Spleen (tissue), 11 donors: ENCODE measurements around the gene OBSCN. TPM values are rescaled to one million over a fixed set of nuclear protein-coding genes. Genes with fewer than 3 reads are reported as not detected.

Experiments used
- DNase-seq: peaks from one replicate; pipeline ENCODE4 v3.0.0-alpha.2; 2020
- H3K27ac ChIP-seq, 8 donors: fragments of 200-600 bp; sonication (generic) in 7 of 8; 1 replicate in 4 of 8; 2 replicates in 4 of 8; pipeline versions ENCODE4 v1.5.0 to v1.8.0; 2016 to 2021; ENCODE audit warnings: inconsistent platforms in 4 of 8, mild to moderate bottlenecking in 4 of 8, moderate library complexity in 1 of 8
- H3K27me3 ChIP-seq, 7 donors: fragments of 200-600 bp; sonication (generic) in 6 of 7; replicated peaks in 1 of 7; 1 replicate in 4 of 7; 2 replicates in 3 of 7; pipeline versions ENCODE4 v1.5.0 to v1.8.0; 2016 to 2021; ENCODE audit warnings: inconsistent platforms in 3 of 7, mild to moderate bottlenecking in 1 of 7
- H3K36me3 ChIP-seq, 6 donors: fragments of 200-600 bp; sonication (generic) in 5 of 6; 1 replicate in 4 of 6; 2 replicates in 2 of 6; pipeline versions ENCODE4 v1.5.0 to v1.8.0; 2016 to 2021; ENCODE audit warnings: inconsistent platforms in 2 of 6
- H3K4me1 ChIP-seq, 6 donors: fragments of 200-600 bp; sonication (generic) in 5 of 6; 1 replicate in 3 of 6; 2 replicates in 3 of 6; pipeline versions ENCODE4 v1.5.0 to v1.8.0; 2016 to 2021; ENCODE audit warnings: inconsistent platforms in 3 of 6
- H3K4me3 ChIP-seq, 8 donors: fragments of 200-600 bp; sonication (generic) in 7 of 8; 1 replicate in 4 of 8; 2 replicates in 4 of 8; pipeline versions ENCODE4 v1.5.0 to v1.8.0; 2016 to 2021; ENCODE audit warnings: inconsistent platforms in 4 of 8, mild to moderate bottlenecking in 4 of 8, moderate library complexity in 2 of 8
- H3K9me3 ChIP-seq, 8 donors: fragments of 200-600 bp; sonication (generic) in 7 of 8; 1 replicate in 4 of 8; 2 replicates in 4 of 8; pipeline versions ENCODE4 v1.5.0 to v1.8.0; 2016 to 2021; ENCODE audit warnings: inconsistent platforms in 4 of 8
- POLR2A ChIP-seq, 3 donors: fragments of 450-650 bp; IDR thresholded peaks; one replicate each; pipeline ENCODE4 v1.5.1; 2017; ENCODE audit warnings: antibody characterized with exemption in 3 of 3, mild to moderate bottlenecking in 1 of 3
- POLR2AphosphoS5 ChIP-seq, 3 donors: sonication (generic); formaldehyde crosslinking; IDR thresholded peaks; one replicate each; pipeline ENCODE4 v1.5.1; 2017; ENCODE audit warnings: antibody characterized with exemption in 3 of 3
- WGBS, 5 donors: extraction: QIAGEN DNeasy Blood & Tissue Kit in 3 of 5; methylation state at CpG; one replicate each; pipeline versions ENCODE4 v1.1.5 to v1.1.7; 2013 to 2018; 5-methylcytosine and 5-hydroxymethylcytosine counted together
- intact Hi-C: fragments of 100-400 bp; cut with DNase I; formaldehyde crosslinking; loops from one replicate; pipeline ENCODE4 v1.15.0; 2023; ENCODE audit warnings: low total_unique reads
- polyA plus RNA-seq, 3 donors: library from polyadenylated mRNA; stranded (reverse); fragments of 200-250 nt; gene quantifications; one replicate each; pipeline ENCODE4 v1.2.1, GENCODE V29; 2013
- total RNA-seq, 7 donors: library from RNA; depleted of rRNA in 3 of 7; stranded (reverse); fragments of >200 nt in 3 of 7; fragmentation: NEBNext Ultra II Directional in 4 of 7; extraction: Animal tissue kit (Norgen Biotek cat#: 25700) in 4 of 7; gene quantifications; one replicate each; pipeline versions ENCODE4 v1.1.0 to v1.2.1, GENCODE V29; 2016 to 2021
- TF ChIP-seq, protein P1 (sequence below), 11 experiments: fragments of 200-600 bp in 7 of 11; fragments of 450-650 bp in 4 of 11; sonication (generic) in 4 of 11; IDR thresholded peaks in 8 of 11; conservative IDR thresholded peaks in 3 of 11; 1 replicate in 7 of 11; 2 replicates in 4 of 11; pipeline versions ENCODE4 v1.4.0 to v1.8.0; 2016 to 2021; ENCODE audit warnings: antibody characterized with exemption in 11 of 11, inconsistent platforms in 4 of 11, mild to moderate bottlenecking in 1 of 11
- donor health status: healthy with polysubstance abuse.
- donor health status: DM: no; HTN: no; CAD: no; lungs with moderate emphysema.
- donor health status: DM: no; HTN: no; CAD: no.
- donor health status: Bipolar disorder and iron deficiency.
- donor health status: healthy.
- donor health status: DM: no; HTN: no; CAD: no.
- donor health status: DM: yes; HTN: yes; CAD: no.

The OBSCN gene
- total and polyA plus RNA-seq, 10 donors, result 12.6 to 71.7 (median 41.9) TPM

DNA sequence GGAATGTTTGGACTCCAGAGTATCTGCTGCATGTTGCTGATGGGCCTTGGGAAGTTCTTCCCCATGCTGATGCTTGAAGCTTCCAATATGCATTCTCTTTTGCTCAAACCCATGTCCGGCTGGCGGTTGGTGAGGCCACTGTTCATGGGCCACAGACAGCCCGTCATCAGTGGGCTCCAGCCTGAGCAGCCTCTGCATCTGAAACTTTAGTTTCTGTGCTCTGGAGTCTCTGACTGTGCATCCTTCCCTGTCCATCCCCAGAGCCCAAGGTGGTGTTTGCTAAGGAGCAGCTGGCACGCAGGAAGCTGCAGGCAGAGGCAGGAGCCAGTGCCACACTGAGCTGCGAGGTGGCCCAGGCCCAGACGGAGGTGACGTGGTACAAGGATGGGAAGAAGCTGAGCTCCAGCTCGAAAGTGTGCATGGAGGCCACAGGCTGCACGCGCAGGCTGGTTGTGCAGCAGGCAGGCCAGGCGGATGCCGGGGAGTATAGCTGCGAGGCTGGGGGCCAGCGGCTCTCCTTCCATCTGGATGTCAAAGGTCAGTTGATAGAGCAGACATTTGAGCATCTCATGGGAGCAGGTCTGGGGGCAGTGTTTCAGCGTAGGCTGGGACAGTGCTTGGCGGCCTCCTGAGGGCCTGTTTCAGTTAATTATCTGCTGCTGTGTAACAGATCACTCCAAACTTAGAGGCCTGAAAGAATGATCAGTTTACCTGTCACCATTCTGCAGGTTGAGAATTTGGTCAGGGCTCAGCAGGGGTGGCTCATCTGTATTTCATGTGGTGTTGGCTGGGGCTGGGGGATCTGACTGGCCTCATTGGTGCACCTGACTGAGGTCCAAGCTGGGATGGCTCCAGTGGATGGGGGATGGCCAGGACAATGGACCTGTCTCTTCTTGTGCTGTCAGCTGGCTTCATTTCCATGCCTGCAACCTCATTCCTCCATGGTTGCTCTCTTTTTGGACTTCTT is 16.6 kb downstream of the OBSCN start:
- Histone ChIP-seq H3K27ac (no peak overlapping the region), H3K36me3 (peaks cover 0 to 36% (median 25%) of the 10 kb centered on the region in 6 donors), H3K4me1 (no peaks in the 10 kb centered on the region), H3K4me3 (no peak overlapping the region), H3K9me3 (peaks cover 4 to 20% (median 16%) of the 10 kb centered on the region in 8 donors), H3K27me3 (no peaks in the 10 kb centered on the region)
- intact Hi-C loops, result no loop called here
- WGBS, 5 donors, result 88 to 95% (median 90%) methylated on average over 16 of the region's 16 CpGs
- no peak for TF ChIP-seq POLR2A (IDR thresholded peaks at IDR 0.05)
- TF ChIP-seq, protein P1, sequence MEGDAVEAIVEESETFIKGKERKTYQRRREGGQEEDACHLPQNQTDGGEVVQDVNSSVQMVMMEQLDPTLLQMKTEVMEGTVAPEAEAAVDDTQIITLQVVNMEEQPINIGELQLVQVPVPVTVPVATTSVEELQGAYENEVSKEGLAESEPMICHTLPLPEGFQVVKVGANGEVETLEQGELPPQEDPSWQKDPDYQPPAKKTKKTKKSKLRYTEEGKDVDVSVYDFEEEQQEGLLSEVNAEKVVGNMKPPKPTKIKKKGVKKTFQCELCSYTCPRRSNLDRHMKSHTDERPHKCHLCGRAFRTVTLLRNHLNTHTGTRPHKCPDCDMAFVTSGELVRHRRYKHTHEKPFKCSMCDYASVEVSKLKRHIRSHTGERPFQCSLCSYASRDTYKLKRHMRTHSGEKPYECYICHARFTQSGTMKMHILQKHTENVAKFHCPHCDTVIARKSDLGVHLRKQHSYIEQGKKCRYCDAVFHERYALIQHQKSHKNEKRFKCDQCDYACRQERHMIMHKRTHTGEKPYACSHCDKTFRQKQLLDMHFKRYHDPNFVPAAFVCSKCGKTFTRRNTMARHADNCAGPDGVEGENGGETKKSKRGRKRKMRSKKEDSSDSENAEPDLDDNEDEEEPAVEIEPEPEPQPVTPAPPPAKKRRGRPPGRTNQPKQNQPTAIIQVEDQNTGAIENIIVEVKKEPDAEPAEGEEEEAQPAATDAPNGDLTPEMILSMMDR (IDR thresholded peaks at IDR 0.05 in 8 of 11, conservative IDR thresholded peaks at IDR 0.05 in 3 of 11), result no peak
- no peak for TF ChIP-seq POLR2AphosphoS5 (IDR thresholded peaks at IDR 0.05)
- DNase-seq, result no peak

DNA sequence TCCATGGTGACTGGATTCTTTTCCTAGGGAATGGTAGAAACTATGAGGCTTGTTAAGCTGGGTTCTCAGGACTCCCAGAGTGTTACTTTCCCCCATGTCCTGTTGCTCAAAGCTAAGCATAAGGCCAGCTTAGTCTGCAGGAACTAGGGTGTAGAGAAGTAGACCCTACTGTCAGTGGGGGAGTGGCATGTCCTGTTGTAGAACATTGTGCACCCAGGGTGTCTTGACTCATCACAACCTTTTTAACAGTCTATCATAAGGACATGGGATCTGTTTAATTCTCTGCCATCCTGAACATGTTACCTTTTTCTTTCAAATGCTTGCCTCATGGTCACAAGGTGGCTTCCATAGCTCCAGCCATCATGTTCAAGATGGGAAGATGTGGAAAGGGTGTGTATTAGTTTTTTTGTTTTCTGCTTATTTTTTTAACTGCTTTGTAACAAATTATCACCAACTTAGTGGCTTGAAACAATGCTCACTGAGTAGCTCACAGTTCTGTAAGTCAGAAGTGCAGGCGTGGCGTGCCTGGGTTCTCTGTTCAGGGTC is 17.4 kb downstream of the OBSCN start:
- Histone ChIP-seq H3K27me3 (no peaks in the 10 kb centered on the region), H3K4me1 (no peaks in the 10 kb centered on the region), H3K4me3 (no peak overlapping the region), H3K27ac (no peak overlapping the region), H3K36me3 (peaks cover 0 to 29% (median 19%) of the 10 kb centered on the region in 6 donors), H3K9me3 (peaks cover 4 to 20% (median 16%) of the 10 kb centered on the region in 8 donors)
- WGBS, 5 donors, result 1 to 99% (median 66%) methylated on average over 2 of the region's 2 CpGs
- no peak for DNase-seq
- TF ChIP-seq, protein P1 (IDR thresholded peaks at IDR 0.05 in 8 of 11, conservative IDR thresholded peaks at IDR 0.05 in 3 of 11), result no peak
- no peak for TF ChIP-seq POLR2AphosphoS5 (IDR thresholded peaks at IDR 0.05)
- no peak for TF ChIP-seq POLR2A (IDR thresholded peaks at IDR 0.05)
- intact Hi-C loops, result no loop called here

DNA sequence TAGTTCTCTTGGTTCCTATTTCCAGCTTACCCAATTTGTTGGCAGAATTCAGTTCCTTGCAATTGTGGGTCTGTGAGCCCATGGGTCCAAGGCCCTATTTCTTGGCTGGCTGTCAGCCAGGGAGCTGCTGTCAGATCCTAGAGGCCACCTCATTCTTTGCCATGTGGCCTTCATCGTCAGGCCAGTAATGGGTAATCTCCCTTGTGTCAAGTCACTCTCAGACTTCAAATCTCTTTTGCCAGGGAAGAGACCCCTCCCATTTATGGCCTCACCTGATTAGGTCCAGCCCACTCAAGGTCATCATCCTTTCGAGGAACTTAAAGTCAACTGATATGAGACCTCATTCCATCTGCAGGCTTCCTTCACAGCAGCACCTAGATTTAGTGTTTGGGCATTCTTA is 17.9 kb downstream of the OBSCN start:
- intact Hi-C loops, result no loop called here
- Histone ChIP-seq H3K4me1 (no peaks in the 10 kb centered on the region), H3K27me3 (no peaks in the 10 kb centered on the region), H3K27ac (no peak overlapping the region), H3K36me3 (peaks cover 0 to 25% (median 18%) of the 10 kb centered on the region in 6 donors), H3K4me3 (no peak overlapping the region), H3K9me3 (peaks cover 4 to 20% (median 16%) of the 10 kb centered on the region in 8 donors)
- DNase-seq, result no peak
- no peak for TF ChIP-seq POLR2A (IDR thresholded peaks at IDR 0.05)
- TF ChIP-seq, protein P1 (IDR thresholded peaks at IDR 0.05 in 8 of 11, conservative IDR thresholded peaks at IDR 0.05 in 3 of 11), result no peak
- no peak for TF ChIP-seq POLR2AphosphoS5 (IDR thresholded peaks at IDR 0.05)
- 44 to 94% (median 50%) methylated on average over 2 of the region's 2 CpGs for WGBS, 5 donors
